ENCODE measurements around the gene ALDH1B1. TPM values are rescaled to one million over a fixed set of nuclear protein-coding genes. Genes with fewer than 3 reads are reported as not detected.

Gene ALDH1B1
- total and polyA plus RNA-seq, 9 of the 15 experiments (the other 6 are each of a cell fraction or from before 2014, with no cell fraction given): 8.6 to 46.5 (median 30.8) TPM

DNA sequence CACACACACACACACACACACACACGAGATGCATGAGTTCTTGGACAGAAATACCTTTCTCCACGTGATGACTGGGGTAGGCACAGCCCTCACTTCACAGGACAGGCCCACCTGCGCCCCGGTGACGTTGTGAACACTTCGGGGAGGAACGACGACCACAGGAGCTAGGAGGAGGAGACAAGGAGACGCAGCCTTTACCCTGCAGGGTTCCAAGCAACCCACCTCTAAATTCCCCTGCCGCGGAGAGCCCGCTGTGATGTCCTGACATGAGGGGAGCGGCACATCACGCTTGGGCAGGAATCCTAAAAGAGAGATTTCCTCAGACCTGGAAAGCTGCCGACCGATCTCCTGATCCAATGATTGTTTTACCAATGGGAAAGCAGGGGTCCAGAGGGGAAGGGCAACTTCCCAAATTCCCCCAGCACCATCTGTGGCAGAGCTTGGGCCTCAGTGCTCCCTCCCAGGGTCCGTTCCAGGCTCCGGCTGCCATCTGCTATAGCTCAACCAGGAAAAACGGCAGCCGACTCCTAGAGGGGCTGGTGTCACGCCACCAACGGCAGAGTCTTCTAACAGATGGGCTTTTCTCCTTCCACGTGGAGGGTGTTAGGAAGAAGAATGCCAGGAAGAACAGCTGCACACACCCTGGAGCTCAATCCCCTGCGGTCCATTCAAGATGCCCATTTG, 21.7 kb downstream of the ALDH1B1 start:
- DNase-seq (ENCODE audit: extremely low read depth in 1 of 4, low spot score in 3 of 4) (no peak), FAIRE-seq (no peak), ATAC-seq (no peak)
- Histone ChIP-seq H4K20me1 (replicated peaks; ENCODE audit: control insufficient read depth, insufficient read depth, low read length) (peaks cover 17% of the 10 kb centered on the region; the same call in 1 of the 2 replicates), H3K79me2 (ENCODE audit: control insufficient read depth, insufficient read depth, low read length) (no peaks in the 10 kb centered on the region), H3K9me3 (replicated peaks; ENCODE audit: control insufficient read depth, insufficient read depth, low read depth, low read length) (no peaks in the 10 kb centered on the region), H3K36me3 (ENCODE audit: control insufficient read depth, insufficient read depth, low read length) (no peaks in the 10 kb centered on the region), H3K27ac (ENCODE audit: extremely low read depth, low read depth, low read length) (no peak overlapping the region), H3K9ac (ENCODE audit: insufficient read depth in 1 of 2, low read depth in 2 of 2, low read length in 2 of 2) (no peak overlapping the region), H3K27me3 (ENCODE audit: control insufficient read depth in 2 of 2, insufficient read depth in 2 of 2, low read length in 2 of 2) (peaks cover 54 to 67% of the 10 kb centered on the region in 2 experiments), H3K4me2 (ENCODE audit: insufficient read depth, low read length) (no peak overlapping the region), H3K4me3 (no peak overlapping the region), H3K9me1 (ENCODE audit: control insufficient read depth, insufficient read depth, low read length) (no peaks in the 10 kb centered on the region), H3K4me1 (replicated peaks in 1 of 2; ENCODE audit: control insufficient read depth in 2 of 2, insufficient read depth in 2 of 2, low read length in 2 of 2) (no peaks in the 10 kb centered on the region), H2AFZ (ENCODE audit: low read depth, low read length) (no peak overlapping the region)
- BruUV-seq (replicated peaks): no TSS peak
- ChIA-PET POLR2A (interaction anchor here (0.7 to 0.8 kb wide), 2 partner anchors 36 to 37 kb away, joined by 3 read pairs; no protein-coding TSS in a partner anchor), CTCF (ENCODE audit: low intra/inter-chr PET ratio) (no interaction called here)
- in situ Hi-C loops (cut with MboI): no loop called here
- peak; percentile 75; the same call in 1 of the 2 replicates for TF ChIP-seq ZBTB17 (CRISPR knock-in tag; IDR thresholded peaks at IDR 0.05)
- TF ChIP-seq, protein P1, sequence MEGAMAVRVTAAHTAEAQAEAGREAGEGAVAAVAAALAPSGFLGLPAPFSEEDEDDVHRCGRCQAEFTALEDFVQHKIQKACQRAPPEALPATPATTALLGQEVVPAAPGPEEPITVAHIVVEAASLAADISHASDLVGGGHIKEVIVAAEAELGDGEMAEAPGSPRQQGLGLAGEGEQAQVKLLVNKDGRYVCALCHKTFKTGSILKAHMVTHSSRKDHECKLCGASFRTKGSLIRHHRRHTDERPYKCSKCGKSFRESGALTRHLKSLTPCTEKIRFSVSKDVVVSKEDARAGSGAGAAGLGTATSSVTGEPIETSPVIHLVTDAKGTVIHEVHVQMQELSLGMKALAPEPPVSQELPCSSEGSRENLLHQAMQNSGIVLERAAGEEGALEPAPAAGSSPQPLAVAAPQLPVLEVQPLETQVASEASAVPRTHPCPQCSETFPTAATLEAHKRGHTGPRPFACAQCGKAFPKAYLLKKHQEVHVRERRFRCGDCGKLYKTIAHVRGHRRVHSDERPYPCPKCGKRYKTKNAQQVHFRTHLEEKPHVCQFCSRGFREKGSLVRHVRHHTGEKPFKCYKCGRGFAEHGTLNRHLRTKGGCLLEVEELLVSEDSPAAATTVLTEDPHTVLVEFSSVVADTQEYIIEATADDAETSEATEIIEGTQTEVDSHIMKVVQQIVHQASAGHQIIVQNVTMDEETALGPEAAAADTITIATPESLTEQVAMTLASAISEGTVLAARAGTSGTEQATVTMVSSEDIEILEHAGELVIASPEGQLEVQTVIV (CRISPR knock-in tag; IDR thresholded peaks at IDR 0.05; ENCODE audit: borderline replicate concordance): no peak
- 0% methylated on average over 24 of the region's 24 CpGs for WGBS (ENCODE audit: insufficient coverage, low coverage, missing lambda C conversion rate)
- intact Hi-C loops (cut with micrococcal nuclease): no loop called here
